Peyer's patch (tissue), 4 donors: ENCODE measurements around the gene RECK. TPM values are rescaled to one million over a fixed set of nuclear protein-coding genes. Genes with fewer than 3 reads are reported as not detected.
"Not testable (repeated sequence)": the region's sequence is repeated elsewhere in the genome, so short reads cannot be mapped to it uniquely, and the experiment has no call there.

ENCODE experiments used
- DNase-seq, 3 donors: peaks; one replicate each; pipeline ENCODE4 v3.0.0-alpha.2; 2017 to 2019
- H3K27ac ChIP-seq, 4 donors: fragments of 200-600 bp; sonication (generic); one replicate each; pipeline ENCODE4 v1.5.1; 2016 to 2019
- H3K27me3 ChIP-seq, 2 donors: fragments of 200-600 bp; sonication (generic); one replicate each; pipeline ENCODE4 v1.5.1; 2019
- H3K36me3 ChIP-seq, 3 donors: fragments of 200-600 bp; sonication (generic); one replicate each; pipeline ENCODE4 v1.5.1; 2016 to 2019
- H3K4me1 ChIP-seq, 4 donors: fragments of 200-600 bp; sonication (generic); one replicate each; pipeline ENCODE4 v1.5.1; 2016 to 2019
- H3K4me3 ChIP-seq, 4 donors: fragments of 200-600 bp; sonication (generic); 1 replicate in 3 of 4; 2 replicates in 1 of 4; pipeline ENCODE4 v1.5.1; 2016 to 2019; ENCODE audit warnings: mild to moderate bottlenecking in 1 of 4
- H3K9me3 ChIP-seq, 4 donors: fragments of 200-600 bp; sonication (generic); one replicate each; pipeline ENCODE4 v1.5.1; 2016 to 2019; ENCODE audit warnings: mild to moderate bottlenecking in 1 of 4
- CTCF ChIP-seq, 6 experiments: fragments of 450-650 bp in 4 of 6; fragments of 200-600 bp in 2 of 6; sonication (generic) in 1 of 6; IDR thresholded peaks; one replicate each; pipeline ENCODE4 v1.5.1; 2017 to 2019; ENCODE audit warnings: antibody characterized with exemption in 6 of 6, mild to moderate bottlenecking in 3 of 6, moderate library complexity in 1 of 6
- POLR2A ChIP-seq, 2 donors: fragments of 450-650 bp; IDR thresholded peaks; one replicate each; pipeline ENCODE4 v1.5.1; 2017; ENCODE audit warnings: antibody characterized with exemption in 2 of 2, mild to moderate bottlenecking in 2 of 2, moderate library complexity in 2 of 2
- total RNA-seq, 4 donors: library from RNA; depleted of rRNA; stranded (reverse); fragments of >200 nt; gene quantifications; one replicate each; pipeline ENCODE4 v1.1.0, GENCODE V29; 2016

RECK gene
- total RNA-seq = 1 to 10 TPM; 1.9 to 8.3 (median 5.9) TPM

GRCh38 chr9:36036780-36037548, at the start of gene RECK:
RECK (plus strand) TSS chr9:36036913; CDS start chr9:36036999, 86 bp downstream.
- DNase-seq = peak; percentile 88 to 95 (median 91)
- H3K27ac ChIP-seq = peak within 1 kb of the TSS; percentile 42 to 82 (median 78)

GRCh38 chr9:35990155-35990554, 46.6 kb upstream of the RECK start:
- Histone ChIP-seq H3K9me3 (no peaks in the 10 kb centered on the region), H3K4me3 (no peak overlapping the region), H3K27ac (no peak overlapping the region), H3K4me1 (no peaks in the 10 kb centered on the region), H3K36me3 (no peaks in the 10 kb centered on the region), H3K27me3 (no peaks in the 10 kb centered on the region)
- no peak for TF ChIP-seq CTCF (IDR thresholded peaks at IDR 0.05)
- no peak for TF ChIP-seq POLR2A (IDR thresholded peaks at IDR 0.05)
- DNase-seq = no peak

More at GRCh38 chr9:36036780-36037548, at the start of gene RECK:
- no peaks in the 10 kb centered on the region for H3K36me3 ChIP-seq
- H3K4me3 ChIP-seq = peak within 1 kb of the TSS; percentile 80 to 99 (median 90)
- no peak for TF ChIP-seq CTCF (IDR thresholded peaks at IDR 0.05)
- peak in 1 of 2 donors; percentile 34 for TF ChIP-seq POLR2A (IDR thresholded peaks at IDR 0.05)
- H3K27me3 ChIP-seq = no peaks in the 10 kb centered on the region
- peaks cover 0 to 15% (median 4%) of the 10 kb centered on the region in 4 donors for H3K4me1 ChIP-seq
- no peaks in the 10 kb centered on the region for H3K9me3 ChIP-seq

- H3K27me3 ChIP-seq, H3K27ac ChIP-seq, H3K4me3 ChIP-seq, H3K36me3 ChIP-seq, DNase-seq, H3K4me1 ChIP-seq, H3K9me3 ChIP-seq: not testable (repeated sequence)
Observed at GRCh38 chr9:35993136-35993535, 43.6 kb upstream of the RECK start.

- Histone ChIP-seq H3K4me1 (no peaks in the 10 kb centered on the region), H3K9me3 (peaks cover 0 to 8% (median 2%) of the 10 kb centered on the region in 4 donors), H3K27ac (no peak overlapping the region), H3K36me3 (no peaks in the 10 kb centered on the region), H3K4me3 (no peak overlapping the region), H3K27me3 (no peaks in the 10 kb centered on the region)
- TF ChIP-seq POLR2A (IDR thresholded peaks at IDR 0.05) = no peak
- no peak for TF ChIP-seq CTCF (IDR thresholded peaks at IDR 0.05)
- no peak for DNase-seq
Observed at GRCh38 chr9:35993976-35994720, 42.6 kb upstream of the RECK start.

- H3K36me3 ChIP-seq = no peaks in the 10 kb centered on the region
- TF ChIP-seq POLR2A (IDR thresholded peaks at IDR 0.05) (no peak), CTCF (IDR thresholded peaks at IDR 0.05) (no peak)
- no peak for DNase-seq
- no peaks in the 10 kb centered on the region for H3K4me1 ChIP-seq
- H3K4me3 ChIP-seq = no peak overlapping the region
- no peaks in the 10 kb centered on the region for H3K27me3 ChIP-seq
- peaks cover 0 to 8% (median 2%) of the 10 kb centered on the region in 4 donors for H3K9me3 ChIP-seq
- H3K27ac ChIP-seq = no peak overlapping the region
Observed at GRCh38 chr9:35994959-35995358, 41.8 kb upstream of the RECK start.
